ENCODE results near the gene ING5.
"Not testable (repeated sequence)": the region's sequence is repeated elsewhere in the genome, so short reads cannot be mapped to it uniquely, and the experiment has no call there.

Gene ING5

DNA sequence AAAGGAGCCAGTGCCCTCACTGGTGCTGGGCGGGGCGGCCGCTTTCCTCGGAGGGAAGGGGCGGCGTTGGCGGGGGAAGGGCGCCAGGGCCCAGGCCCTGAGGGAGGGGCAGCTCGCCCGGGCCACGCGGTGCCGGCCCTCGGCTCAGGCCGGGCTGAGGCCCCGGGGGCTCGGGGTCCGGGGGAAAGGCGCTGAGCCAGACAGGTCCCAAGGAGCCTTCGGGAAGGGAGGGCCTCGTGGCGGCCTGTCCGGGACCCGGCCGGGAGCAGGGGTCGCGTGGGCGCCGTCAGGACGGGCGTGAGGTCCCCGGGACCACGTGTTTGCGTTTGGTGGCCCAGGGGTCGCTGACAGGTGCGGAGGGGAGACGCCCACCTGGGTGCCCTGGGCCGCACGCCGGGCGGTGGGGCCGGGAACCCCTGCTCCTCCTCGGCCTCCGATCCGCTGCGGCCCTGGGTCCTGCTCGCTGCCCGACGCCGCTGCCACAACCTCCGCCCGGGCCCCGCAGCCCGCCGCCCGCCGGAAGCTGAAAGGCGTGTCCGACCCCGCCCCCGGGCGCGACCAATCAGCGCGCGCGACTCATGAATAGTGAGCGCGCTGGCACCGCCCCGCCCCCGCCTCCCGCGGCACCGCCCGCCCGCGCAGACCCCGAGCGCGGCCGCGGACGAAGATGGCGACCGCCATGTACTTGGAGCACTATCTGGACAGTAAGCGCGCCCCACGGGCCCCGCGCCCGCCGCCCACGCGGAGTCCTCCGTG lies at the start of gene ING5:
Gene ING5, plus strand, starts transcription at position 641 of the 756 bp plus-strand sequence. Its CDS starts 27 bp downstream, at position 668.
- peak; percentile 62 to 86 for DNase-seq

GRCh38 chr2:241652142-241652541 lies 49.7 kb upstream of the ING5 start:
- no peak for DNase-seq

DNA sequence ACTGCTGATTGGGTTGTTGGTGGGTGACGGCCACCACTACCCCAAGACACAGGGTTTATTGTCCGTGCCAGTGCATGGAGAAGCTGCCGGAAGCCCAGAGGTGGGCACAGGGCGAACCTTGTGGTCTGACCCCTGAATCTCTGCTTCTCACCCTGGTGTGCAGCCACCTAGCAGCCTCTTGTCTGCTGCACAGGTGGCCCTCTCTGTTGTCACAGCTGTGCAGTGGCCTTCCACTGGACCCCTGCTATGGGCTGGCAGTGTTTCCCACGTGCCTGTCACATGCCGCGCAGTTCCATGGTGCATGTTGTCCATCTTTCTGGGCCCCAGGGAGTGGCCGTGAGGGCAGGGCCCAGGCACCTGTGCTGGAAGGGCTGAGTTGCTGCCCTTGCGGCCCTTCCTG lies 49.1 kb upstream of the ING5 start:
- DNase-seq: no peak

GRCh38 chr2:241653210-241653750 lies 48.6 kb upstream of the ING5 start:
- no peak for DNase-seq

GRCh38 chr2:241654551-241654950 lies 47.3 kb upstream of the ING5 start:
- no peak for DNase-seq

DNA sequence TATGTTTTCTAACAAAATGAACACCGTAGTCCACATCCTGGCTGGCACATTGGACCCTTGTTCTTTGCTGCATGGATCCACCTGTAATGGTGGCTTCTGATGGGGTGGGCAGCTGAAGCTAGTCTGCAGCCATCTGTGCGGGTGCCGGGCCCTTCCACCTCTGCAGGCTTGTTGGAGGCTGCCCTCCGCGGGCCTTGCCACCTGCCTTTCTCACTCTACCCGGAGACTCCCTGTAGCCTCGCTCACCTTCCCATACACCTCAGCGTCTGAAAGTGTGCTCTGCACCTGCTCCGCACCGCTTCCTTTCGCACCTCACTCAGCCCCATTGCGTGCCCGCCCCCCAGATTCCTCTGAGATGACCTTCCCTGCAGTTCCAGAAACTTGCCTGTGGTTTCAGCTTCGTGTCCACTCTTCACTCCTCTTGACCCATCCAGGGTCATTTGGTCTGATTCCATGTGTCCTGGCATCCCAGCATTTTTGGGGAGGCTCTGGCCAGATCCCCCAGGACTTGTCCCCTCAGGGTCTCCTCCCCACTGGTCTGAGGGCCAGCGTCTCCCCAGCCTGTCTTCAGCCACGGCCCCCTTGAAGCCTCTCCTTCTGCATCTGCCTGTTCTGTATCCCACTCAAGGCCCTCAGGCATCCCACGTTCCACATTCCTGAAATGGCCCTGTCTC lies 46.2 kb upstream of the ING5 start:
- no peak for DNase-seq

GRCh38 chr2:241656190-241656741 lies 45.6 kb upstream of the ING5 start:
- DNase-seq: no peak

GRCh38 chr2:241657786-241658254 lies 44.0 kb upstream of the ING5 start:
- no peak for DNase-seq

- DNase-seq: no peak
Measured at GRCh38 chr2:241658296-241658695, 43.5 kb upstream of the ING5 start.

DNA sequence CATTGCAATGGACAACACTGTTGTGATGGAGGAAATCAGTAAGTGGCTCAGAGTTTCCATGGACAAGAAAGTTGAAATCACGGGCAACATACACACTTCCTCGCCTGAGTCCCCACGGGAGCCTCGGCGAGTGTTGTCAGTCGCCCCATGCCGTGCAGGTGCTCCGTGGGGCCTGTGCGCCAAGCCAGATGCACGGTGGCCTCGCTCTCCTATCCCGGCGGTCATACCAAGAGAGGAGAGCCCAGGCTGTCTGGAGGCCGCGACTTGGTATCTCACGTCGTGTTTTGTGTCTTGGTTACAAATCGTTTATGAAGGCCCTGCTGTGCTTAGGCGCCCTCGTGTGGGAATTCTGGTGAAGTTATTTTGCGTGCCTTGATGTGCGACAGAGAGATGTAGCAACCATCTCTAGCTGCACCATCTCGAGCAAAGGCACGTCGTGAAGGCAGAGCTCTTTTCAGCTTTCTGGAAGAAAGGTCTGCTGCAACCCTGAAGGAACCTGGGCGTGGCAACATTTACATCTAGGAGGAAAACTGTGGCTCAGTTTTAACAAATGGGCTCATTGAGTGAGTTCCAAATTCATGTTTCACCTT lies 42.6 kb upstream of the ING5 start:
- DNase-seq: no peak

- DNase-seq: no peak
Measured at GRCh38 chr2:241660593-241661213, 41.1 kb upstream of the ING5 start.

GRCh38 chr2:241662731-241663130 lies 39.1 kb upstream of the ING5 start:
- not testable (repeated sequence) for DNase-seq

DNA sequence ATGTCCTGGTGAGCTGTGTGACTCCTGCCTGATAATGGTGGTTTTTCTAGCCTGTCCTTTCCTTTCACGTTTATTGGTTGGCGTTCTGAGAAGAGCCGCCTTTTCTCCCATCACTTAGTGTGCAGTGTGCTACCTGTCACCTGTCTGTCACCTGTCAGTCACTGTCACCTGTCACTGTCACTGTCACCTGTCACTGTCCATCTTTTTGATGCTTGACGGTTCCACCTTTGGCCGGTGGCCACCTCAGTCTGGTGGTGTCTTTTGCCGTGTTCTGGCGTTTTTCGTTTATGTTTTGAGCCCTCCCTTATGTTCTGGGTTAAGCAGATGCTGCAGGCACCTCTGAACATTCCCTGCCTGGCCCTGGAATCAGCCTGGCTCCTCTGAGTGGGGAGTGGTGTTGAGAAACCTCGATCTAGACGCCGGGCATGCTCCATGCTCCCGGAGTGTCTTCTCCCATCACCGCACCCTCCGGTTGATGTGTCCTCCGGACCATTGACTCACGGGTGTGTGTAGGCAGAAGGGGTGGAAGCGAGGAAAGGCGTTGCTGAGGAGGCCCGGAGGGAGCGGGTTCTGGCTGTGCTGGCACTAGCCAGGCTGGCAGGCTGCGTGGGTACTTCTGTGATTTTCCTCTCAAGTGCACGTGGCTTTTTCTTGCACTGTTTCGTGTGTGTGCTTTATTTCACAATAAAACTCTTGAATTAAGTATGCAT lies 36.0 kb upstream of the ING5 start:
- no peak for DNase-seq

GRCh38 chr2:241666627-241667400 lies 35.0 kb upstream of the ING5 start:
- no peak for DNase-seq

DNA sequence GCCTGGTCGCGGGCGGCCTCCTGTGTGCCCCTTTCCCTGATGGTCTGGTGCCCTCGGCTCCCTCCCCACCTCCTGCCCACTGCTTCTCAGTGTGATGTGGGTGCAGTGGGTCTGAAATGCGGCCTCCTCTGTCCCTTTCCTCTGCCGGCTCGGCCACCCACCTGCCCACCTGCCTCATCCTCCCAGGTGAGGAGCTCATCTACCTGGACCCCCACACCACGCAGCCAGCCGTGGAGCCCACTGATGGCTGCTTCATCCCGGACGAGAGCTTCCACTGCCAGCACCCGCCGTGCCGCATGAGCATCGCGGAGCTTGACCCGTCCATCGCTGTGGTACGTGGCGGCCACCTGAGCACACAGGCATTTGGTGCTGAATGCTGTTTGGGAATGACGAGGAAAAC lies 33.5 kb upstream of the ING5 start:
- no peak for DNase-seq

- DNase-seq: no peak
Measured at GRCh38 chr2:241668839-241669238, 33.0 kb upstream of the ING5 start.

DNA sequence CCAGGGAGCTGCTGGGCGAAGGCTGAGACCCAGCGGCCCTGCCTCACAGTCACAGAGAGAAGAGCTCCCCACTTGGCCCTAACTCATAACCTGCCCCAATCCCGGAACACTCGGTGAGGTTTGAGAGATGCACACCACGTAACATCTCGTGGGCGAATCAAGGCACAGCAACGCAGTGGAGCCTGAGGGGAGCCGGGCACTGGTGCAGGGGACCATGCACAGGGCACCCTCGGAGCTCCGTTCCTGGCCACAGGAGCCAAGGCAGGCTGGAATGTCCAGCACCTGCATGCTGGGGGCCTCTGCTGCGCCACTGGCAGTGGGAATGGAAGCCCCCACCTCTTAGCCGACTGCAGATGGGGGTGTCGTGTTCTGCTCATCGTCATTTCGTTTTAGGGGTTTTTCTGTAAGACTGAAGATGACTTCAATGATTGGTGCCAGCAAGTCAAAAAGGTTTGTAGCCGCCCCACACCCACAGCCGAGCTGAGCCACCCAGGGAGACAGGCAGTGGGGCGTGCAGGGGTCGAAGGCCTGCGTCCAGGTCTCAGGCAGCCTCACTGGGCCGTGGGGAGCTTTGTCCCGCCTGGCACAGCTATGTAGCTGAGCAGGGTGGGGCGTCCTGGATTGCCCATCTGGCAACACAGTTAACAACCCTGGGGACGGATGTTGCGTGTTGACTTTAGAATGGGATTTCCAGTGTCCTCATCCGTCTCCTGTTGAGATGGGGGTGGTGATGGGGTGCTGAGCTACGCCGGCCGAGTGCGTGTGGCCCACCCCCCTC lies 31.3 kb upstream of the ING5 start:
- DNase-seq: no peak

DNA sequence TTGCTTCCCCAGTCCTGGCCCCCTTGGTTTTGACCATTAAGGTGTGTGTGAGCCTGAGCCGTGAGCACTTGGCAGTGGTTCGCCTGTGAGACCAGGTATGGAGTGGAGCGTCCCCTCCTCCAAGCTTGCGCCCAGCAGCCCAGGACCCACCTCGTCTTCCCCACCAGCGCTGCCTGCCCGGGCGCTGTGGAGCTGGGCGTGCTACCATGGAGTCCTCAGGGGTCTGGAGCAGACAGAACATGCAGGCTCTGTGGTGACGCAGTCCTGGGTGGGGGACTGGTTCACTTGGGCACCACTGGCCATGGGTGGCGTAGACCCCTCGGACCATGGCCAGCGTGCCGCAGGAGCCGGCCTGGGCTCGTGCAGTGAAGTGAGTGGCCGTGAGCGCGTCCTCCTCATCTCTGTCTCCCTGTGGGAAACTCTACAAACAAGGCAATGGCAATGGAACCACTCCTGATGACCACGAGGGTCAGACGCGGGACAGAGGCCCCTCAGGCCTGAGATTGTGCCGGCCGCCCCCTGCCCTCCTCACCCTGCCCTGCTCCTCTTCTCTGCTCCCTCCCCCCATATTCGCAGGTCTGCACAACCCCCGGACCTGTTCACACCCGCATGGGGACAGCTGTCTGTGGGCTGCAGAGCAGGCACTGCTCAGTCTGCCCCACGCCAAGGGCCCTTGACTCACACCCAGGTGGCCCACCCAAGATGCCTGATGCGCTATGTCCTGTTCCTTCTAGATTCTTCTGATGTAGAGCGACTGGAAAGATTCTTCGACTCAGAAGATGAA lies 30.2 kb upstream of the ING5 start:
- no peak for DNase-seq
